ENCODE data around the gene C1orf52. TPM values are rescaled to one million over a fixed set of nuclear protein-coding genes. Genes with fewer than 3 reads are reported as not detected.

The C1orf52 gene
- total and polyA plus RNA-seq, 2 of the 13 experiments (the other 11 are each of a cell fraction or from before 2014, with no cell fraction given) = 19.4 to 27.4 TPM

- TF ChIP-seq TRIM24 (CRISPR knock-in tag; IDR thresholded peaks at IDR 0.05) = no peak
- TF ChIP-seq ZNF646 (CRISPR knock-in tag; IDR thresholded peaks at IDR 0.05) = no peak
- no peak for TF ChIP-seq NFAT5 (CRISPR knock-in tag; IDR thresholded peaks at IDR 0.05)
- 0 out of 2 replicates have a peak, but pooled peaks have one; percentile 24 for TF ChIP-seq SMAD3 (CRISPR knock-in tag; IDR thresholded peaks at IDR 0.05)
- TF ChIP-seq CEBPB (IDR thresholded peaks at IDR 0.05; ENCODE audit: borderline replicate concordance, low read depth, low read length) = no peak
- no peak for TF ChIP-seq MYPOP (CRISPR knock-in tag; IDR thresholded peaks at IDR 0.05)
- peak; percentile 50 for TF ChIP-seq PHF8 (CRISPR knock-in tag; IDR thresholded peaks at IDR 0.05)
- TF ChIP-seq ZNF234 (CRISPR knock-in tag; conservative IDR thresholded peaks at IDR 0.05) = no peak
- no peak for TF ChIP-seq RAD51 (IDR thresholded peaks at IDR 0.05; ENCODE audit: borderline replicate concordance)
- TF ChIP-seq ZNF496 (CRISPR knock-in tag; IDR thresholded peaks at IDR 0.05; ENCODE audit: insufficient replicate concordance) = no peak
- TF ChIP-seq E2F5 (CRISPR knock-in tag; conservative IDR thresholded peaks at IDR 0.05) = peak; percentile 62; the same call in 1 of the 2 replicates
- no peak for TF ChIP-seq CERS6 (CRISPR knock-in tag; IDR thresholded peaks at IDR 0.05)
- no peak for TF ChIP-seq SALL2 (CRISPR knock-in tag; IDR thresholded peaks at IDR 0.05)
Observed at GRCh38 chr1:85200463-85201339, 58.8 kb downstream of the C1orf52 start, which contains the start of gene SYDE2 (continued).

Data from HepG2 (cell line).